Activated B cell treated with CpG ODN at 0.5 μM for 24 hours (primary cell): Measurements from ENCODE around the gene PHKA2. TPM values are rescaled to one million over a fixed set of nuclear protein-coding genes. Genes with fewer than 3 reads are reported as not detected.

ENCODE experiments used
- ATAC-seq: fragments of 200-7000 bp; cut with Tn5 transposase; one replicate; pipeline ENCODE4 v1.10.0; 2021; ENCODE audit warnings: low read depth, mild to moderate bottlenecking, moderate library complexity
- CTCF ChIA-PET: fragments of 350-600 bp; sonication (Branson Sonifier 250); formaldehyde crosslinking; loops from one replicate; lab custom pipeline; 2021; ENCODE audit warnings: antibody characterized with exemption; lab: Charles Lee
- POLR2A ChIA-PET: fragments of 350-600 bp; sonication (Branson Sonifier 250); formaldehyde crosslinking; loops from one replicate; lab custom pipeline; 2021; ENCODE audit warnings: antibody characterized with exemption; lab: Charles Lee
- DNase-seq: peaks from one replicate; pipeline ENCODE4 v3.0.0; 2022
- H3K27ac Mint-ChIP-seq: one replicate; pipeline ENCODE4 v1.8.0; 2020; ENCODE audit warnings: mixed read lengths
- H3K27me3 Mint-ChIP-seq: one replicate; pipeline ENCODE4 v1.8.0; 2021; ENCODE audit warnings: mixed read lengths
- H3K36me3 Mint-ChIP-seq: one replicate; pipeline ENCODE4 v1.8.0; 2021; ENCODE audit warnings: low read depth, mixed read lengths
- H3K4me1 Mint-ChIP-seq: one replicate; pipeline ENCODE4 v1.8.0; 2021; ENCODE audit warnings: mixed read lengths
- H3K4me3 Mint-ChIP-seq: one replicate; pipeline ENCODE4 v1.8.0; 2020; ENCODE audit warnings: mild to moderate bottlenecking, mixed read lengths
- H3K9me3 Mint-ChIP-seq: one replicate; pipeline ENCODE4 v1.8.0; 2020; ENCODE audit warnings: mixed read lengths
- intact Hi-C: fragments of 100-400 bp; cut with micrococcal nuclease; formaldehyde crosslinking; loops from one replicate; pipeline ENCODE4 v1.15.1; 2024
- total RNA-seq: library from RNA; stranded (reverse); gene quantifications from 2 replicates; pipeline ENCODE4 v1.2.3, GENCODE V29; 2022
- TF ChIP-seq, protein P1 (sequence below): fragments of 200-600 bp; IDR thresholded peaks from one replicate; pipeline ENCODE4 v1.8.0; 2022; ENCODE audit warnings: antibody characterized with exemption, mild to moderate bottlenecking

The PHKA2 gene
- total RNA-seq, 1 donor from 2014 or later, result 41.9 TPM

DNA sequence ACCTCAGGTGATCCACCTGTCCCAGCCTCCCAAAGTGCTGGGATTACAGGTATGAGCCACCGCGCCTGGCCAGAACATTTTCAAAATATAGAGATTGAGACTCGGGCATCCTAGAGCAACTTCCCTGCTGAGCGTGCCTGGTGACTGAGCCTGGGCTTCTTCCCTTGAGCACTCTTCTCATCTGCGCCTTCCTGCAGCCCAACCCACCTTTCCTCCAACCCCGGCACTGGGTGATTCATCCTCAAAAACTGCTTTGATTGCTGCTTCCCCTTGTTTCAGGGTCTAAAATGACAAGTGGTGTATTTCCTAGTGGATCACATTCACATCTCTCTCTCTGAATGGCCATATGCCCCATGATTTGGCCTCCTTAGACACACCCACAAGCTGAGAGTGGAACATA is 37.8 kb downstream of the PHKA2 start:
- CTCF ChIA-PET, result no interaction called here
- ATAC-seq, result no peak
- H3K9me3 Mint-ChIP-seq, result no peaks in the 10 kb centered on the region

DNA sequence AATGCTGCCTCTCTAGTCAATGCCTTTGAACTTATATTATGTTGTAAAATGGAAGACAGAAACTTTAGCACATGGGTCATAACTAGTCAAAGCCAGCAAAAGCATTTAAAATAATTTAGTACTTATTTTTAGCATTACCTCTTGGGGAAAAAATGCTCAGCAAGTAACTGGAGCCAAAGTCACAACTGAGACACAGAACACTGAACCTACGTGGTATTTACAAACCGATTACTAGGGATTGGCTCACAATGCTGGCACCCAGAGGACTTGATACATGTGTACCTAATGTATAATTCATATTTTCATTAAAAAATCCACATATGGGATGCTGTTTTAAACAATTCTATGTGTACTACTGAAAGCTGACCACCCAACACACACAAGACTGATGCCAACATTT is 38.4 kb downstream of the PHKA2 start:
- intact Hi-C loops, result no loop called here
- Mint-ChIP-seq H3K27me3 (no peaks in the 10 kb centered on the region), H3K9me3 (no peaks in the 10 kb centered on the region), H3K36me3 (peaks cover 65% of the 10 kb centered on the region), H3K4me3 (no peak overlapping the region), H3K27ac (no peak overlapping the region), H3K4me1 (no peaks in the 10 kb centered on the region)
- no peak for ATAC-seq
- ChIA-PET CTCF (no interaction called here), POLR2A (no interaction called here)
- no peak for DNase-seq
- TF ChIP-seq, protein P1, sequence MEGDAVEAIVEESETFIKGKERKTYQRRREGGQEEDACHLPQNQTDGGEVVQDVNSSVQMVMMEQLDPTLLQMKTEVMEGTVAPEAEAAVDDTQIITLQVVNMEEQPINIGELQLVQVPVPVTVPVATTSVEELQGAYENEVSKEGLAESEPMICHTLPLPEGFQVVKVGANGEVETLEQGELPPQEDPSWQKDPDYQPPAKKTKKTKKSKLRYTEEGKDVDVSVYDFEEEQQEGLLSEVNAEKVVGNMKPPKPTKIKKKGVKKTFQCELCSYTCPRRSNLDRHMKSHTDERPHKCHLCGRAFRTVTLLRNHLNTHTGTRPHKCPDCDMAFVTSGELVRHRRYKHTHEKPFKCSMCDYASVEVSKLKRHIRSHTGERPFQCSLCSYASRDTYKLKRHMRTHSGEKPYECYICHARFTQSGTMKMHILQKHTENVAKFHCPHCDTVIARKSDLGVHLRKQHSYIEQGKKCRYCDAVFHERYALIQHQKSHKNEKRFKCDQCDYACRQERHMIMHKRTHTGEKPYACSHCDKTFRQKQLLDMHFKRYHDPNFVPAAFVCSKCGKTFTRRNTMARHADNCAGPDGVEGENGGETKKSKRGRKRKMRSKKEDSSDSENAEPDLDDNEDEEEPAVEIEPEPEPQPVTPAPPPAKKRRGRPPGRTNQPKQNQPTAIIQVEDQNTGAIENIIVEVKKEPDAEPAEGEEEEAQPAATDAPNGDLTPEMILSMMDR, result no peak

More for the DNA sequence above, 37.8 kb downstream of the PHKA2 start:
- no peak for DNase-seq
- POLR2A ChIA-PET, result no interaction called here
- Mint-ChIP-seq H3K27ac (no peak overlapping the region), H3K4me3 (no peak overlapping the region), H3K36me3 (peaks cover 63% of the 10 kb centered on the region), H3K27me3 (no peaks in the 10 kb centered on the region), H3K4me1 (no peaks in the 10 kb centered on the region)
- TF ChIP-seq, protein P1, result no peak
- intact Hi-C loops, result no loop called here

DNA sequence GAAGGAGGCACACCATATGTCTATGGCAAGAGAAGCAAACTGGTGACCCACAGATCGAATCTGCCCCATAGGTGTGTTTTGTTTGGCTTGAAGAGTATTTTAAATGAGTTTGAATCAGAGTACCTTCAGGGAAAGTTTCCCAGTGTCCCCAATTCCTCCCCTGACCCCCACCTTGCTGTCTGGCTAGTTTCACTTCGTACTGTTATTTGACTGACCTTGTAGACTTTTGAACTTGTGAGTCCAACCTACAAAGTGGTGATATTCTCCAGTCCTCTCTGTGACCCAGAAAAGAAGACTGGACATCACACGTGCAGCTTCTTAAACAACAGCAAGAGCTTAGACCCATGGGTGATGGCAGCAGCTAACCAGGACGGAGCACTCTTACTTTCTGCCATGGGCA is 39.4 kb downstream of the PHKA2 start:
- TF ChIP-seq, protein P1, result no peak
- ATAC-seq (no peak), DNase-seq (no peak)
- ChIA-PET CTCF (no interaction called here), POLR2A (no interaction called here)
- H3K27me3 Mint-ChIP-seq, result no peaks in the 10 kb centered on the region
- no peaks in the 10 kb centered on the region for H3K9me3 Mint-ChIP-seq
- peaks cover 63% of the 10 kb centered on the region for H3K36me3 Mint-ChIP-seq
- H3K4me1 Mint-ChIP-seq, result no peaks in the 10 kb centered on the region
- no peak overlapping the region for H3K27ac Mint-ChIP-seq
- no peak overlapping the region for H3K4me3 Mint-ChIP-seq
- intact Hi-C loops, result no loop called here

DNA sequence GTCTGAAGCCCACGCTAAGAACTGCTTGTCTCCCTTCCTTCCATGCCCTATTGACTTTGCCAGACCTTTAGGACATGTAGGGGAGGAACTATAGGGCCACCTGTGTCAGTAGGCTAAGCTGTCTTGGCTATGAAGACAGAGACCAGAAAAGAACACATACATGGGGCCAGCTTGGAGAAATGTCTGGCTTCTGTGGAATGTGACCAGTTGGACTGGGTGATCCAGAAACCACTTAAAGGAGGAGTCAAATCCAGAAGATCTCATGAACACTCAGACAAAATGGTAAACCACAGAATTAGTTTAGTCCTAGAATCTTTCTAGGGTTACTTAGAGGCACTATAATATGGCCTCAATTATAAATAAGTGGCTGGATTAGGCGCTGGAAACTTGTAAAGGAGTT is 42.0 kb downstream of the PHKA2 start:
- Mint-ChIP-seq H3K27me3 (no peaks in the 10 kb centered on the region), H3K4me1 (no peaks in the 10 kb centered on the region), H3K27ac (no peak overlapping the region), H3K36me3 (peaks cover 66% of the 10 kb centered on the region), H3K9me3 (no peaks in the 10 kb centered on the region), H3K4me3 (no peak overlapping the region)
- POLR2A ChIA-PET, result no interaction called here
- DNase-seq, result no peak
- TF ChIP-seq, protein P1, result no peak
- intact Hi-C loops, result no loop called here
- CTCF ChIA-PET, result no interaction called here
- no peak for ATAC-seq

DNA sequence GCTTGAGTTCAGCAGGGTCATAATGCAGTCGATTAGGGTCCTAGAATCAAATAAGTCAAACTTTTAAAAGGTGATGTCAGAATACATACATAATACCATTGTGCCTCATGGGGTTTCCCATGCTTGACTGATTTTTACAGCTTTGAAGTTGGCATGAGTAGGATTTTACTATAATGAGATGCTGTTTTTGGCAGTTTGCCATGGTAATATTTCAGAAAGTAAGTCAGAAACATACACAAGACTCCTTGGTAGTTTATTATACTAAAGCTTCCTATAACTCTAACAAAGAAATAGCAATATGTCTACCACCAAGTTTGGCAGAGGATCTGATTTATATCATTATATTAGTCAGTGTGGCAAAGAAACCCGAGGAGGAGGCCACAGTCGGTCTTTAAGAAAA is 45.2 kb downstream of the PHKA2 start:
- DNase-seq (no peak), ATAC-seq (no peak)
- TF ChIP-seq, protein P1, result no peak
- intact Hi-C loops, result no loop called here
- ChIA-PET CTCF (no interaction called here), POLR2A (no interaction called here)
- no peak overlapping the region for H3K27ac Mint-ChIP-seq
- H3K36me3 Mint-ChIP-seq, result peaks cover 58% of the 10 kb centered on the region
- H3K9me3 Mint-ChIP-seq, result no peaks in the 10 kb centered on the region
- H3K4me3 Mint-ChIP-seq, result no peak overlapping the region
- H3K4me1 Mint-ChIP-seq, result no peaks in the 10 kb centered on the region
- no peaks in the 10 kb centered on the region for H3K27me3 Mint-ChIP-seq
